GM10266 (cell line): ENCODE data around the gene NOP58.
"Not testable (repeated sequence)": the region's sequence is repeated elsewhere in the genome, so short reads cannot be mapped to it uniquely, and the experiment has no call there.

ENCODE experiments used
- DNase-seq: peaks from one replicate; pipeline ENCODE4 v3.0.0; 2012; ENCODE audit errors: extremely low spot score
- CTCF ChIP-seq: IDR thresholded peaks from 2 replicates; pipeline ENCODE4 v1.5.1; 2012; ENCODE audit warnings: mild to moderate bottlenecking, low read depth; ENCODE audit not compliant: control insufficient read depth, insufficient read depth; ENCODE audit errors: missing control alignments

NOP58 gene

GRCh38 chr2:202265467-202266277, at the start of gene NOP58:
TSS of gene NOP58 (plus strand) at chr2:202265763. CDS start at chr2:202265942, 179 bp downstream.
- DNase-seq: peak; percentile 84
- TF ChIP-seq CTCF: no peak

- TF ChIP-seq CTCF: no peak
- no peak for DNase-seq
Observed at GRCh38 chr2:202221873-202222272, 43.7 kb upstream of the NOP58 start.

- TF ChIP-seq CTCF: peak; percentile 0
- DNase-seq: peak; percentile 24
Observed at GRCh38 chr2:202237787-202238233, 27.8 kb upstream of the NOP58 start.

- DNase-seq: peak; percentile 88
- TF ChIP-seq CTCF: no peak
Observed at GRCh38 chr2:202238234-202239197, 27.0 kb upstream of the NOP58 start, which contains the start of gene SUMO1. TSS of gene SUMO1 (minus strand) at chr2:202238597. CDS start at chr2:202238451, 146 bp downstream.

GRCh38 chr2:202247710-202248109, 17.9 kb upstream of the NOP58 start:
- DNase-seq: not testable (repeated sequence)

- no peak for DNase-seq
- no peak for TF ChIP-seq CTCF
Observed at GRCh38 chr2:202249521-202250253, 15.9 kb upstream of the NOP58 start.

GRCh38 chr2:202251494-202251893, 14.1 kb upstream of the NOP58 start:
- TF ChIP-seq CTCF: no peak
- DNase-seq: no peak
